Keratinocyte (primary cell): Measurements from ENCODE around the gene DOK4. TPM values are rescaled to one million over a fixed set of nuclear protein-coding genes. Genes with fewer than 3 reads are reported as not detected.

Source experiments
- DNase-seq: peaks from one replicate; pipeline ENCODE4 v3.0.0-alpha.2; 2011; ENCODE audit warnings: low read depth, missing footprints, low spot score
- FAIRE-seq: peaks from 2 replicates; lab custom pipeline; 2011; peaks lifted over from hg19 to GRCh38; lab: Jason Lieb, UNC
- H2AFZ ChIP-seq: 2 replicates; pipeline ENCODE4 v1.6.0; 2012; ENCODE audit warnings: low read length, control low read depth, inconsistent platforms; ENCODE audit not compliant: control insufficient read depth
- H3K27ac ChIP-seq: 2 replicates; pipeline ENCODE4 v1.5.1; 2011; ENCODE audit warnings: low read length; ENCODE audit not compliant: control insufficient read depth, insufficient read depth
- H3K27me3 ChIP-seq: 3 replicates; pipeline ENCODE4 v1.6.0; 2011; ENCODE audit warnings: low read length; ENCODE audit not compliant: control insufficient read depth, insufficient read depth; ENCODE audit errors: extremely low read depth
- H3K36me3 ChIP-seq, 2 experiments: 2 replicates in 1 of 2; 3 replicates in 1 of 2; pipeline ENCODE4 v1.5.1; 2011; ENCODE audit warnings: low read length in 2 of 2, mild to moderate bottlenecking in 1 of 2; ENCODE audit not compliant: control insufficient read depth in 2 of 2, insufficient read depth in 2 of 2; ENCODE audit errors: extremely low read depth in 1 of 2
- H3K4me1 ChIP-seq: 3 replicates; pipeline ENCODE4 v1.5.1; 2011; ENCODE audit warnings: low read length; ENCODE audit not compliant: control insufficient read depth, insufficient read depth; ENCODE audit errors: extremely low read depth
- H3K4me2 ChIP-seq: 3 replicates; pipeline ENCODE4 v1.6.0; 2011; ENCODE audit warnings: low read depth, low read length; ENCODE audit not compliant: control insufficient read depth, insufficient read depth; ENCODE audit errors: extremely low read depth
- H3K4me3 ChIP-seq, 3 experiments: fragments of 200-600 bp in 1 of 3; sonication (generic) in 1 of 3; 2 replicates in 2 of 3; 3 replicates in 1 of 3; pipeline ENCODE4 v1.5.1; 2011 to 2016; ENCODE audit warnings: low read length in 3 of 3, mild to moderate bottlenecking in 3 of 3, control low read depth in 2 of 3, inconsistent platforms in 1 of 3, low read depth in 1 of 3, mixed read lengths in 1 of 3, mixed run types in 1 of 3, moderate library complexity in 1 of 3; ENCODE audit not compliant: control insufficient read depth in 2 of 3, insufficient read depth in 2 of 3; ENCODE audit errors: extremely low read depth in 1 of 3
- H3K79me2 ChIP-seq: 2 replicates; pipeline ENCODE4 v1.6.0; 2012; ENCODE audit warnings: low read length; ENCODE audit not compliant: control insufficient read depth, insufficient read depth
- H3K9ac ChIP-seq: 3 replicates; pipeline ENCODE4 v1.6.0; 2011; ENCODE audit warnings: low read length; ENCODE audit not compliant: control insufficient read depth, insufficient read depth; ENCODE audit errors: extremely low read depth
- H3K9me1 ChIP-seq: 3 replicates; pipeline ENCODE4 v1.6.0; 2011; ENCODE audit warnings: low read length; ENCODE audit not compliant: control insufficient read depth, insufficient read depth; ENCODE audit errors: extremely low read depth
- H3K9me3 ChIP-seq: 2 replicates; pipeline ENCODE4 v1.5.1; 2012; ENCODE audit warnings: low read depth, low read length; ENCODE audit not compliant: control insufficient read depth
- H4K20me1 ChIP-seq: 3 replicates; pipeline ENCODE4 v1.6.0; 2011; ENCODE audit warnings: low read length; ENCODE audit not compliant: control insufficient read depth, insufficient read depth; ENCODE audit errors: extremely low read depth
- EZH2 ChIP-seq: IDR thresholded peaks from one replicate; pipeline ENCODE4 v1.6.1; 2012; ENCODE audit warnings: inconsistent platforms, mild to moderate bottlenecking, low read length, moderate library complexity
- dilution Hi-C: fragments of 300-500 bp; cut with MboI; formaldehyde crosslinking; loops from one replicate; pipeline ENCODE4 v1.7.0; 2020; ENCODE audit warnings: low sequenced_read_pairs; ENCODE audit not compliant: extremely low pct_ligation_motif_present
- polyA plus RNA-seq, 5 experiments: library from polyadenylated mRNA; depleted of rRNA in 3 of 5; stranded (reverse) in 3 of 5; stranded (forward) in 1 of 5; unstranded in 1 of 5; fragments of >200 nt; gene quantifications; 1 replicate in 1 of 5; 2 replicates in 3 of 5; 3 replicates in 1 of 5; pipeline versions ENCODE4 v1.2.1 to v1.2.3, GENCODE V29; 2011 to 2012; ENCODE audit warnings: missing spikeins in 2 of 5, low read depth in 1 of 5, low replicate concordance in 1 of 5
- TF ChIP-seq, protein P1 (sequence below), 3 experiments: IDR thresholded peaks in 1 of 3; conservative IDR thresholded peaks in 1 of 3; optimal IDR thresholded peaks in 1 of 3; 2 replicates in 2 of 3; 3 replicates in 1 of 3; pipeline versions ENCODE3 to v1.5.1; 2011; ENCODE audit warnings: low read length in 3 of 3, mild to moderate bottlenecking in 3 of 3, moderate library complexity in 2 of 3, control low read depth in 1 of 3, inconsistent platforms in 1 of 3; ENCODE audit not compliant: insufficient read depth in 2 of 3; ENCODE audit errors: extremely low read depth in 1 of 3

DOK4 gene
- polyA plus RNA-seq, 1 donor (not counting 4 experiments of a cell fraction or from before 2014, with no cell fraction given): 17.6 TPM

DNA sequence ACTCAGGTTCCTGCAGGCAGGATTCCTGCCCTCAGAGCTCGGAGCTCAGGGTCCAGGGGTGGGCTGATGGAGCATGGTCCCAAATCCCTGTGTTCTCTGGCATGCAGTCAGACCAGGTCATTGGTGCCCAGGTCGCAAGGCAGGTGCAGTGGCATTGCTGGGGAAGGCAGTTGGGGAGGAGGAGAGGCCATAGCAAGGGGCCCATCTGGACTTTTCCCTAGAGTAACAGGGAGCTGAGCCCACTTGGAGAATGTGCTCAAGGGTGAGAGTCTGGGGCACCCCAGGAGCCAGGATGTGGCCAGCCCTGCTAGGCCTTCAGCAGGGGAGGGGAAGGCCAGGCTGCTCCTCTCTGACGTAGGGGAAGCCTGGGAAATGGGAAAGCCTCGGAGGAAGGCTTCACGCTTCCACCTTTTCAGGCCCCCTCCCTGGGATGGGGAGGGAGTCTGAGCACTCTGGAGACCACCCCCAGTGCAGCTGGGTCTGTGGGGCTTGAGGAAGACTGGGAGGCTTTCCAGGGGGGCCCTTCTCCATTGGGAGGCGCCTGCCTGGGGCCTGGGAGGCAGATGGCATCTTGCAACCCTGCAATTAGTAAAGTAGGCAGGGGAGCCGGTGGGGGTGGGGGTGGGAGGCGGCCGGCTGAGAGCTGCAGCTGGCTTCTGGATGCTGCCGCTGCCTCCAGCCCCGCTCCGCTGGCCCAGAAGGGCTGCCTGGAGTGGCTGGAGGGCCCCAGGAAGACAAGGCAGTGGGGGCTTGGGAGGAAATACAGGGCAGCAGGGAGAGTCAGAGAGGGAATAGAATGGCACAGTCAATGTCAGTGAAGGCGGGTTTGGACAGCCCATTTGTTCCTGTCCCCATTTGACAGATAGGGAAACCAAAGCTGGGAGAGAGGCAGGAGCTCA is 21.1 kb upstream of the DOK4 start:
- H3K79me2 ChIP-seq: no peaks in the 10 kb centered on the region
- no peaks in the 10 kb centered on the region for H3K9me1 ChIP-seq
- H3K4me1 ChIP-seq: no peaks in the 10 kb centered on the region
- no peak overlapping the region for H3K27ac ChIP-seq
- DNase-seq (no peak), FAIRE-seq (no peak)
- no peak overlapping the region for H3K4me2 ChIP-seq
- H4K20me1 ChIP-seq: no peaks in the 10 kb centered on the region
- no peak overlapping the region for H3K4me3 ChIP-seq
- H3K36me3 ChIP-seq: no peaks in the 10 kb centered on the region
- no peak overlapping the region for H3K9ac ChIP-seq
- TF ChIP-seq, protein P1, sequence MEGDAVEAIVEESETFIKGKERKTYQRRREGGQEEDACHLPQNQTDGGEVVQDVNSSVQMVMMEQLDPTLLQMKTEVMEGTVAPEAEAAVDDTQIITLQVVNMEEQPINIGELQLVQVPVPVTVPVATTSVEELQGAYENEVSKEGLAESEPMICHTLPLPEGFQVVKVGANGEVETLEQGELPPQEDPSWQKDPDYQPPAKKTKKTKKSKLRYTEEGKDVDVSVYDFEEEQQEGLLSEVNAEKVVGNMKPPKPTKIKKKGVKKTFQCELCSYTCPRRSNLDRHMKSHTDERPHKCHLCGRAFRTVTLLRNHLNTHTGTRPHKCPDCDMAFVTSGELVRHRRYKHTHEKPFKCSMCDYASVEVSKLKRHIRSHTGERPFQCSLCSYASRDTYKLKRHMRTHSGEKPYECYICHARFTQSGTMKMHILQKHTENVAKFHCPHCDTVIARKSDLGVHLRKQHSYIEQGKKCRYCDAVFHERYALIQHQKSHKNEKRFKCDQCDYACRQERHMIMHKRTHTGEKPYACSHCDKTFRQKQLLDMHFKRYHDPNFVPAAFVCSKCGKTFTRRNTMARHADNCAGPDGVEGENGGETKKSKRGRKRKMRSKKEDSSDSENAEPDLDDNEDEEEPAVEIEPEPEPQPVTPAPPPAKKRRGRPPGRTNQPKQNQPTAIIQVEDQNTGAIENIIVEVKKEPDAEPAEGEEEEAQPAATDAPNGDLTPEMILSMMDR (optimal IDR thresholded peaks at IDR 0.05 in 1 of 3, IDR thresholded peaks at IDR 0.05 in 1 of 3, conservative IDR thresholded peaks at IDR 0.05 in 1 of 3; ENCODE audit: extremely low read depth in 1 of 3, insufficient read depth in 2 of 3, low read length in 3 of 3): no peak
- TF ChIP-seq EZH2: no peak
- H3K9me3 ChIP-seq: no peaks in the 10 kb centered on the region
- H3K27me3 ChIP-seq: peaks cover 17% of the 10 kb centered on the region
- dilution Hi-C loops: no loop called here
- no peak overlapping the region for H2AFZ ChIP-seq

DNA sequence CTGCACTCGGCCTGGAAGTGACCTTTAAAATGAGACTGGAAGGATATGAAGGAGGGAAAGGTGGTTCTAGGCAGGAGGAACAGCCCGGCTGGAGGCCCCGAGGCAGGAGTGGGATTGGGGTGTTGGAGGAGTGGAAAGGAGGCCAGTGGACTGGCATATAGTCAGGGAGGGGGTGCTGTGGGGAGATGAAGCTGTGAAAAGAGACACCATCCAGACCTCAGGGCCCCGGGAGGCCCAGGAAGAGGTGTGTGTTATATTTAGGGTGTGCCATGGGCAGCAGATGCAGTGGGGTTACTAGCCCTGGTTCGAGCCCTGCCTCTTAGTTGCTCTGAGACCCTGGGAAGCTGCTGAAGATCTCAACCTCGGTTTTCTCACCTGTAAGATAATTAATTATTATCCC is 18.9 kb upstream of the DOK4 start:
- H3K4me2 ChIP-seq: no peak overlapping the region
- H3K36me3 ChIP-seq: no peaks in the 10 kb centered on the region
- no peaks in the 10 kb centered on the region for H3K9me3 ChIP-seq
- TF ChIP-seq, protein P1 (optimal IDR thresholded peaks at IDR 0.05 in 1 of 3, IDR thresholded peaks at IDR 0.05 in 1 of 3, conservative IDR thresholded peaks at IDR 0.05 in 1 of 3; ENCODE audit: extremely low read depth in 1 of 3, insufficient read depth in 2 of 3, low read length in 3 of 3): no peak
- no peak for TF ChIP-seq EZH2
- H3K9ac ChIP-seq: no peak overlapping the region
- FAIRE-seq: no peak
- no peaks in the 10 kb centered on the region for H3K4me1 ChIP-seq
- no peaks in the 10 kb centered on the region for H3K79me2 ChIP-seq
- DNase-seq: no peak
- no peak overlapping the region for H3K4me3 ChIP-seq
- H3K9me1 ChIP-seq: no peaks in the 10 kb centered on the region
- H2AFZ ChIP-seq: no peak overlapping the region
- dilution Hi-C loops: no loop called here
- H4K20me1 ChIP-seq: no peaks in the 10 kb centered on the region
- no peak overlapping the region for H3K27ac ChIP-seq
- peaks cover 17% of the 10 kb centered on the region for H3K27me3 ChIP-seq
